SK-N-SH (cell line): ENCODE measurements around the gene C16orf87. TPM values are rescaled to one million over a fixed set of nuclear protein-coding genes. Genes with fewer than 3 reads are reported as not detected.

Experiments used
- CTCF ChIA-PET: fragments of 300-600, 350-600 bp; formaldehyde crosslinking; extraction: SDS; loops from one replicate; lab custom pipeline; 2021; lab: Yijun Ruan, JAX
- POLR2A ChIA-PET: fragments of 350-600 bp; sonication (Branson Sonifier 250); formaldehyde crosslinking; extraction: SDS; loops from one replicate; lab custom pipeline; 2020; ENCODE audit warnings: antibody characterized with exemption, inconsistent platforms; lab: Yijun Ruan, JAX
- DNase-seq: peaks from one replicate; pipeline ENCODE4 v3.0.0; 2012
- H2AFZ ChIP-seq: fragments of 200-600 bp; sonication (generic); 2 replicates; pipeline ENCODE4 v1.8.1; 2016; ENCODE audit warnings: antibody characterized with exemption, mild to moderate bottlenecking, low read depth
- H3F3A ChIP-seq: fragments of 200-600 bp; sonication (generic); replicated peaks from 2 replicates; pipeline ENCODE3; 2016; ENCODE audit warnings: antibody characterized with exemption, mild to moderate bottlenecking; ENCODE audit not compliant: insufficient read depth
- H3K27ac ChIP-seq, 2 experiments: fragments of 200-500 bp in 1 of 2; fragments of 200-600 bp in 1 of 2; sonication (Bioruptor generic) in 1 of 2; sonication (generic), shearing (Covaris generic) in 1 of 2; 2 replicates each; pipeline versions ENCODE4 v1.5.1 to v1.6.1; 2014 to 2016; ENCODE audit warnings: low read depth in 2 of 2, inconsistent platforms in 1 of 2, low read length in 1 of 2, mild to moderate bottlenecking in 1 of 2, mixed read lengths in 1 of 2
- H3K27me3 ChIP-seq: fragments of 200-600 bp; sonication (generic), shearing (Covaris generic); 2 replicates; pipeline ENCODE4 v1.6.1; 2016; ENCODE audit warnings: mixed run types; ENCODE audit not compliant: insufficient read depth
- H3K36me3 ChIP-seq, 2 experiments: fragments of 200-500 bp in 1 of 2; fragments of 200-600 bp in 1 of 2; sonication (Bioruptor generic) in 1 of 2; sonication (generic) in 1 of 2; replicated peaks in 1 of 2; 2 replicates each; pipeline versions ENCODE3 to v1.5.1; 2014 to 2016; ENCODE audit warnings: low read length in 1 of 2, mild to moderate bottlenecking in 1 of 2; ENCODE audit not compliant: insufficient read depth in 2 of 2, control insufficient read depth in 1 of 2
- H3K4me1 ChIP-seq, 2 experiments: fragments of 200-500 bp in 1 of 2; fragments of 200-600 bp in 1 of 2; sonication (Bioruptor generic) in 1 of 2; sonication (generic), shearing (Covaris generic) in 1 of 2; 2 replicates each; pipeline versions ENCODE4 v1.5.1 to v1.6.1; 2014 to 2016; ENCODE audit warnings: low read depth in 1 of 2, low read length in 1 of 2, mixed run types in 1 of 2; ENCODE audit not compliant: insufficient read depth in 2 of 2, control insufficient read depth in 1 of 2
- H3K4me2 ChIP-seq: fragments of 200-600 bp; sonication (generic), shearing (Covaris generic); 2 replicates; pipeline ENCODE4 v1.6.1; 2017; ENCODE audit warnings: mixed run types
- H3K4me3 ChIP-seq, 2 experiments: fragments of 200-500 bp in 1 of 2; fragments of 200-600 bp in 1 of 2; sonication (Bioruptor generic) in 1 of 2; sonication (generic), shearing (Covaris generic) in 1 of 2; 2 replicates each; pipeline versions ENCODE4 v1.5.1 to v1.8.1; 2014 to 2016; ENCODE audit warnings: low read depth in 2 of 2, inconsistent platforms in 1 of 2, low read length in 1 of 2, mild to moderate bottlenecking in 1 of 2, mixed read lengths in 1 of 2, moderate library complexity in 1 of 2
- H3K79me2 ChIP-seq: fragments of 200-600 bp; sonication (generic); 2 replicates; pipeline ENCODE4 v1.8.1; 2017; ENCODE audit warnings: mild to moderate bottlenecking; ENCODE audit not compliant: insufficient read depth
- H3K9ac ChIP-seq: fragments of 200-600 bp; sonication (generic); 2 replicates; pipeline ENCODE4 v1.6.1; 2017; ENCODE audit warnings: mixed run types
- H3K9me2 ChIP-seq: fragments of 200-600 bp; sonication (generic); 2 replicates; pipeline ENCODE4 v1.6.1; 2017; ENCODE audit warnings: mixed run types
- H3K9me3 ChIP-seq: fragments of 200-600 bp; sonication (generic); 2 replicates; pipeline ENCODE4 v1.6.1; 2017; ENCODE audit warnings: mixed run types, mild to moderate bottlenecking, moderate library complexity
- H4K20me1 ChIP-seq: fragments of 200-600 bp; sonication (generic); 2 replicates; pipeline ENCODE4 v1.6.1; 2017; ENCODE audit warnings: mild to moderate bottlenecking, mixed run types; ENCODE audit not compliant: insufficient read depth
- EP300 ChIP-seq, 2 experiments: IDR thresholded peaks; 2 replicates each; pipeline versions ENCODE4 v1.4.0 to v1.6.1; 2012; ENCODE audit warnings: borderline replicate concordance in 1 of 2, low read depth in 1 of 2, low read length in 1 of 2
- FOSL2 ChIP-seq: IDR thresholded peaks from 2 replicates; pipeline ENCODE4 v1.4.0; 2012; ENCODE audit warnings: low read depth, mild to moderate bottlenecking, moderate library complexity, borderline replicate concordance
- MEF2A ChIP-seq: IDR thresholded peaks from 2 replicates; pipeline ENCODE4 v1.4.0; 2012; ENCODE audit warnings: low read depth, borderline replicate concordance
- NRF1 ChIP-seq: IDR thresholded peaks from 2 replicates; pipeline ENCODE4 v1.6.1; 2012; ENCODE audit warnings: low read depth, mild to moderate bottlenecking, low read length
- REST ChIP-seq: IDR thresholded peaks from 2 replicates; pipeline ENCODE4 v1.6.1; 2012; ENCODE audit warnings: mild to moderate bottlenecking, low read depth, low read length, moderate library complexity
- TEAD4 ChIP-seq: IDR thresholded peaks from 2 replicates; pipeline ENCODE4 v1.4.0; 2012; ENCODE audit warnings: mild to moderate bottlenecking, borderline replicate concordance; ENCODE audit not compliant: insufficient read depth
- YY1 ChIP-seq: IDR thresholded peaks from 2 replicates; pipeline ENCODE4 v1.4.0; 2012; ENCODE audit warnings: low read depth, mild to moderate bottlenecking
- WGBS: methylation state at CpG from one replicate; pipeline ENCODE4 v1.1.6; 2017; ENCODE audit warnings: low lambda C conversion rate; 5-methylcytosine and 5-hydroxymethylcytosine counted together
- polyA plus RNA-seq, 3 experiments: library from polyadenylated mRNA; depleted of rRNA; stranded (reverse); fragments of >200 nt; gene quantifications; 2 replicates each; pipeline ENCODE4 v1.2.3, GENCODE V29; 2012
- TF ChIP-seq, protein P1 (sequence below): IDR thresholded peaks from 2 replicates; pipeline ENCODE4 v1.4.0; 2012; ENCODE audit warnings: low read depth, borderline replicate concordance

The C16orf87 gene
- polyA plus RNA-seq, 1 of the 3 experiments (the other 2 are of a cell fraction) = 3.5 TPM

- ChIA-PET POLR2A (no interaction called here), CTCF (interaction anchor here (1.1 to 2.6 kb wide), 5 partner anchors 8 to 296 kb away, joined by 3 to 21 read pairs (median 5); no protein-coding TSS in a partner anchor)
- H2AFZ ChIP-seq = no peak overlapping the region
- no peak for DNase-seq
- no peak overlapping the region for H3K4me2 ChIP-seq
- TF ChIP-seq, protein P1, sequence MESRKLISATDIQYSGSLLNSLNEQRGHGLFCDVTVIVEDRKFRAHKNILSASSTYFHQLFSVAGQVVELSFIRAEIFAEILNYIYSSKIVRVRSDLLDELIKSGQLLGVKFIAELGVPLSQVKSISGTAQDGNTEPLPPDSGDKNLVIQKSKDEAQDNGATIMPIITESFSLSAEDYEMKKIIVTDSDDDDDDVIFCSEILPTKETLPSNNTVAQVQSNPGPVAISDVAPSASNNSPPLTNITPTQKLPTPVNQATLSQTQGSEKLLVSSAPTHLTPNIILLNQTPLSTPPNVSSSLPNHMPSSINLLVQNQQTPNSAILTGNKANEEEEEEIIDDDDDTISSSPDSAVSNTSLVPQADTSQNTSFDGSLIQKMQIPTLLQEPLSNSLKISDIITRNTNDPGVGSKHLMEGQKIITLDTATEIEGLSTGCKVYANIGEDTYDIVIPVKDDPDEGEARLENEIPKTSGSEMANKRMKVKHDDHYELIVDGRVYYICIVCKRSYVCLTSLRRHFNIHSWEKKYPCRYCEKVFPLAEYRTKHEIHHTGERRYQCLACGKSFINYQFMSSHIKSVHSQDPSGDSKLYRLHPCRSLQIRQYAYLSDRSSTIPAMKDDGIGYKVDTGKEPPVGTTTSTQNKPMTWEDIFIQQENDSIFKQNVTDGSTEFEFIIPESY = no peak
- no peaks in the 10 kb centered on the region for H3K4me1 ChIP-seq
- H3K27ac ChIP-seq = no peak overlapping the region
- H3F3A ChIP-seq = no peaks in the 10 kb centered on the region
- no peak overlapping the region for H3K4me3 ChIP-seq
- no peaks in the 10 kb centered on the region for H4K20me1 ChIP-seq
- no peak overlapping the region for H3K9ac ChIP-seq
- no peaks in the 10 kb centered on the region for H3K9me2 ChIP-seq
- H3K36me3 ChIP-seq = no peaks in the 10 kb centered on the region
- H3K79me2 ChIP-seq = no peaks in the 10 kb centered on the region
- H3K27me3 ChIP-seq = no peaks in the 10 kb centered on the region
- H3K9me3 ChIP-seq = no peaks in the 10 kb centered on the region
- WGBS = 90% methylated on average over 5 of the region's 5 CpGs
Observed at GRCh38 chr16:46845952-46846351, 15.0 kb upstream of the C16orf87 start.

- Histone ChIP-seq H4K20me1 (no peaks in the 10 kb centered on the region), H3K9me2 (no peaks in the 10 kb centered on the region), H3K4me2 (no peak overlapping the region), H3K36me3 (no peaks in the 10 kb centered on the region), H3K4me1 (no peaks in the 10 kb centered on the region), H3K9ac (no peak overlapping the region), H2AFZ (no peak overlapping the region), H3K27me3 (no peaks in the 10 kb centered on the region), H3F3A (no peaks in the 10 kb centered on the region), H3K27ac (no peak overlapping the region), H3K4me3 (no peak overlapping the region), H3K79me2 (no peaks in the 10 kb centered on the region), H3K9me3 (no peaks in the 10 kb centered on the region)
- ChIA-PET POLR2A (no interaction called here), CTCF (interaction anchor here (1.2 to 2.6 kb wide), 5 partner anchors 9 to 297 kb away, joined by 3 to 21 read pairs (median 5); no protein-coding TSS in a partner anchor)
- 84% methylated on average over 10 of the region's 10 CpGs for WGBS
- no peak for DNase-seq
- TF ChIP-seq FOSL2 (no peak), NRF1 (no peak), TEAD4 (no peak), YY1 (no peak), MEF2A (no peak), REST (no peak), EP300 (IDR thresholded peaks at IDR 0.05; ENCODE audit: borderline replicate concordance in 1 of 2, low read depth in 1 of 2, low read length in 1 of 2) (no peak)
- TF ChIP-seq, protein P1 = no peak
Observed at GRCh38 chr16:46844771-46845170, 13.8 kb upstream of the C16orf87 start.
